Activated B cell treated with CpG ODN at 0.5 μM for 24 hours (primary cell): Measurements from ENCODE around the gene RERE. TPM values are rescaled to one million over a fixed set of nuclear protein-coding genes. Genes with fewer than 3 reads are reported as not detected.
A peak's percentile ranks its signal among the peaks of the same experiment; 100 is the strongest.

ENCODE experiments used
- ATAC-seq: fragments of 200-7000 bp; cut with Tn5 transposase; one replicate; pipeline ENCODE4 v1.10.0; 2021; ENCODE audit warnings: low read depth, mild to moderate bottlenecking, moderate library complexity
- CTCF ChIA-PET: fragments of 350-600 bp; sonication (Branson Sonifier 250); formaldehyde crosslinking; loops from one replicate; lab custom pipeline; 2021; ENCODE audit warnings: antibody characterized with exemption; lab: Charles Lee
- POLR2A ChIA-PET: fragments of 350-600 bp; sonication (Branson Sonifier 250); formaldehyde crosslinking; loops from one replicate; lab custom pipeline; 2021; ENCODE audit warnings: antibody characterized with exemption; lab: Charles Lee
- DNase-seq: peaks from one replicate; pipeline ENCODE4 v3.0.0; 2022
- H3K27ac Mint-ChIP-seq: one replicate; pipeline ENCODE4 v1.8.0; 2020; ENCODE audit warnings: mixed read lengths
- H3K27me3 Mint-ChIP-seq: one replicate; pipeline ENCODE4 v1.8.0; 2021; ENCODE audit warnings: mixed read lengths
- H3K36me3 Mint-ChIP-seq: one replicate; pipeline ENCODE4 v1.8.0; 2021; ENCODE audit warnings: low read depth, mixed read lengths
- H3K4me1 Mint-ChIP-seq: one replicate; pipeline ENCODE4 v1.8.0; 2021; ENCODE audit warnings: mixed read lengths
- H3K4me3 Mint-ChIP-seq: one replicate; pipeline ENCODE4 v1.8.0; 2020; ENCODE audit warnings: mild to moderate bottlenecking, mixed read lengths
- H3K9me3 Mint-ChIP-seq: one replicate; pipeline ENCODE4 v1.8.0; 2020; ENCODE audit warnings: mixed read lengths
- intact Hi-C: fragments of 100-400 bp; cut with micrococcal nuclease; formaldehyde crosslinking; loops from one replicate; pipeline ENCODE4 v1.15.1; 2024
- total RNA-seq: library from RNA; stranded (reverse); gene quantifications from 2 replicates; pipeline ENCODE4 v1.2.3, GENCODE V29; 2022
- TF ChIP-seq, protein P1 (sequence below): fragments of 200-600 bp; IDR thresholded peaks from one replicate; pipeline ENCODE4 v1.8.0; 2022; ENCODE audit warnings: antibody characterized with exemption, mild to moderate bottlenecking

The RERE gene
- total RNA-seq, 1 donor from 2014 or later = 98.8 TPM

DNA sequence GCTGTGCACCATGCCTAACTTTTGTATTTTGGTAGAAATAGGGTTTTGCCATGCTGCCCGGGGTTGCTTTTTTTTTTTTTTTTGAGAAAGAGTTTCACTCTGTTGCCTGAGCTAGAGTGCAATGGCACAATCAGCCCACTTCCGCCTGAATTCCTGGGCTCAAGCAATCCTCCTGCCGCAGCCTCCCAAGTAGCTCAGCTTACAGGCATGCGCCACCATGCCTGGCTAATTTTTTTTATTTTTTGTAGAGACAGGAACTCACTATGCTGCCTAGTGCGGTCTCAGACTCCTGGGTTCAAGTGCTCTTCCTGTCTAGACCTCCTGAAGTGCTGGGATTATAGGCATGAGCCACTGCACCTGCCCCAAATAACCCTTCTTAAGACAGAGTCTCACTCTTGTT lies 346.0 kb downstream of the RERE start:
- no peak for ATAC-seq
- Mint-ChIP-seq H3K4me3 (no peak overlapping the region), H3K27me3 (no peaks in the 10 kb centered on the region), H3K4me1 (peaks cover 37% of the 10 kb centered on the region), H3K36me3 (peaks cover 15% of the 10 kb centered on the region), H3K27ac (no peak overlapping the region), H3K9me3 (no peaks in the 10 kb centered on the region)
- no peak for DNase-seq
- ChIA-PET CTCF (interaction anchor here (1.5 kb wide), 1 partner anchor 63 kb away, joined by 7 read pairs; no protein-coding TSS in a partner anchor), POLR2A (no interaction called here)
- TF ChIP-seq, protein P1, sequence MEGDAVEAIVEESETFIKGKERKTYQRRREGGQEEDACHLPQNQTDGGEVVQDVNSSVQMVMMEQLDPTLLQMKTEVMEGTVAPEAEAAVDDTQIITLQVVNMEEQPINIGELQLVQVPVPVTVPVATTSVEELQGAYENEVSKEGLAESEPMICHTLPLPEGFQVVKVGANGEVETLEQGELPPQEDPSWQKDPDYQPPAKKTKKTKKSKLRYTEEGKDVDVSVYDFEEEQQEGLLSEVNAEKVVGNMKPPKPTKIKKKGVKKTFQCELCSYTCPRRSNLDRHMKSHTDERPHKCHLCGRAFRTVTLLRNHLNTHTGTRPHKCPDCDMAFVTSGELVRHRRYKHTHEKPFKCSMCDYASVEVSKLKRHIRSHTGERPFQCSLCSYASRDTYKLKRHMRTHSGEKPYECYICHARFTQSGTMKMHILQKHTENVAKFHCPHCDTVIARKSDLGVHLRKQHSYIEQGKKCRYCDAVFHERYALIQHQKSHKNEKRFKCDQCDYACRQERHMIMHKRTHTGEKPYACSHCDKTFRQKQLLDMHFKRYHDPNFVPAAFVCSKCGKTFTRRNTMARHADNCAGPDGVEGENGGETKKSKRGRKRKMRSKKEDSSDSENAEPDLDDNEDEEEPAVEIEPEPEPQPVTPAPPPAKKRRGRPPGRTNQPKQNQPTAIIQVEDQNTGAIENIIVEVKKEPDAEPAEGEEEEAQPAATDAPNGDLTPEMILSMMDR = no peak
- intact Hi-C loops = no loop called here

DNA sequence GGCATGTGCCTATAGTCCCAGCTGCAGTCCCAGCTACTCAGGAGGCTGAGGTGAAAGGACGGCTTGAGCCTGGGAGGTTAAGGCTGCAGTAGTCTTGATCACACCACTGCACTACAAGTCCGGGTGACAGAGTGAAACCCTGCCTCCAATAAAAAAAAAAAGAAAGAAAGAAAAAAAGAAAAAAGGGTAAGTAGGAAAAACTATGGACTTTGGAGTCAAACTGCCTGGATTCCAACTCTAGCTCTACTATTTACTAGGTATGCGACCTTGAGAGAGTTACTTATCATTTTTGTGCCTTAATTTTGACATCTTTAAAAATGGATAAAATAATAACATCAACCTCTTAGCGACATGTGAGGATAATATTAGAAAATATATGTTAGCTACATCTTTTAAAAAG lies 348.7 kb downstream of the RERE start:
- DNase-seq = no peak
- Mint-ChIP-seq H3K9me3 (no peaks in the 10 kb centered on the region), H3K36me3 (peaks cover 26% of the 10 kb centered on the region), H3K4me1 (peaks cover 53% of the 10 kb centered on the region), H3K27ac (no peak overlapping the region), H3K4me3 (no peak overlapping the region), H3K27me3 (no peaks in the 10 kb centered on the region)
- TF ChIP-seq, protein P1 = no peak
- CTCF ChIA-PET = interaction anchor here (1.3 kb wide), 1 partner anchor 59 kb away, joined by 4 read pairs; no protein-coding TSS in a partner anchor
- POLR2A ChIA-PET = no interaction called here
- no peak for ATAC-seq
- intact Hi-C loops = no loop called here

DNA sequence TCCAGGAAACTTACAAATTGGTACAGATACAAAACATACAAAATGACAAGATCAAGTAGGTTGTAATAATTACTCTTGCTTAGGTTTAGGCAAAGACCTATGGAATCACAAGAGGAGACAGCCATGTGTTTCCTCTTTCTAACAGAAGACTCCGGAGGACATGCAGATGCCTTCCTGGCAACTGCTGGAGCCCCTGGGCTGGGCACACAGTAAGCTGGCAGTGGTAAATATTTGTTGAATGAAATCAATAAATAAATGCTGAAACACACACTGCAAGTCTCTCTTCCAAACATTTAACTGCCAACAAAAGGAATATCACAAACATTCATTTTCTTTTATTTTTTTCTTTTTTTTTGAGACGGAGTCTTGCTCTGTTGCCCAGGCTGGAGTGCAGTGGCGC lies 350.1 kb downstream of the RERE start:
- Mint-ChIP-seq H3K4me3 (no peak overlapping the region), H3K36me3 (peaks cover 37% of the 10 kb centered on the region), H3K27me3 (no peaks in the 10 kb centered on the region), H3K27ac (no peak overlapping the region), H3K4me1 (peaks cover 48% of the 10 kb centered on the region), H3K9me3 (no peaks in the 10 kb centered on the region)
- TF ChIP-seq, protein P1 = no peak
- POLR2A ChIA-PET = no interaction called here
- CTCF ChIA-PET = no interaction called here
- intact Hi-C loops = no loop called here
- DNase-seq (no peak), ATAC-seq (no peak)

DNA sequence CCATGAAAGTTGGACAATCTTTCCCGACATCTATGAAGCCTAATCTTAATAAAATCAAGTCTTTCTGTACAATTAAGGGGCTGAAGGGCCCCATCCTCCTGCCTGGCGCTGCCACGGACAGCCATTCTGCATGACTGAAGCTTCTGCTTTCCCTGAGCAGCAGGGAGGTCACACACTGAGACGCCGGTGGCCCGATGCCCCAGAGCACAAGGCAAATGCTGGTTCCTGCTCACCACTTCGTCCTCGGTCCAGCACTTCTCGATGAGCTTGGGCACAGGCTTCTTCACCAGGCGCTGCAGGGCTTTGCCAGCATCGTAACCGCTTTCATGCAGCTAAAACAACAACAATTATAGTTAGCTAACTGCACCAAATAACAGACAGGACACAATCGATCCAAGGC lies 351.7 kb downstream of the RERE start:
- H3K4me1 Mint-ChIP-seq = peaks cover 53% of the 10 kb centered on the region

DNA sequence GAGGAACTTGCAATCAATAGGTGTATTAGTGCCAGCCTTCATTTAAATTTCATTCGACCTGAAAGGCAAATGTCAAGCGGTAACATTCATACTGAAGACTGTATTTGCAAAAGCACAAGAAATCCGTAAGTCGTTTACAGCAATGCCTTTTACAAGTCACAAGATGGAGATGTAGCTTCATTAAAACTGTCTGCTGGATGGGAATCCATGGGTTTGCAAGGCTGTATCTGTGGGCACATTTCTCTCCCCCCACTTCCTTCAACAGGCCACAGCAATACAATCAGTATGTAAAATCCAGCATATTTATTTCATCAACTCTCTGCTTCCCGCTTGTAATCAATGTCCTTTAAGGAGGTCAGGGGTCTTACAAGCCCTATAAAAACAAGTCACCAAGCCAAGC lies 352.4 kb downstream of the RERE start:
- POLR2A ChIA-PET = interaction anchor here (1.0 to 1.6 kb wide), 3 partner anchors 8 to 38 kb away, joined by 4 to 6 read pairs (median 4); no protein-coding TSS in a partner anchor
- H3K4me3 Mint-ChIP-seq = no peak overlapping the region
- intact Hi-C loops = loop anchor here (2.0 kb wide), 2 partner anchors 14 to 32 kb away; no protein-coding TSS in a partner anchor
- DNase-seq (no peak), ATAC-seq (no peak)
- CTCF ChIA-PET = interaction anchor here (0.8 to 1.0 kb wide), 2 partner anchors 54 to 384 kb away, joined by 3 read pairs; no protein-coding TSS in a partner anchor
- peaks cover 46% of the 10 kb centered on the region for H3K36me3 Mint-ChIP-seq
- H3K27ac Mint-ChIP-seq = no peak overlapping the region
- TF ChIP-seq, protein P1 = no peak
- H3K27me3 Mint-ChIP-seq = no peaks in the 10 kb centered on the region
- H3K9me3 Mint-ChIP-seq = no peaks in the 10 kb centered on the region
- H3K4me1 Mint-ChIP-seq = peaks cover 55% of the 10 kb centered on the region

More for the DNA sequence above, 351.7 kb downstream of the RERE start:
- intact Hi-C loops = loop anchor here (2.0 kb wide), 2 partner anchors 13 to 31 kb away; no protein-coding TSS in a partner anchor
- Mint-ChIP-seq H3K27ac (peak overlapping the region; percentile 76), H3K27me3 (no peaks in the 10 kb centered on the region), H3K36me3 (peaks cover 46% of the 10 kb centered on the region), H3K9me3 (no peaks in the 10 kb centered on the region), H3K4me3 (peak overlapping the region; percentile 39)
- TF ChIP-seq, protein P1 = no peak
- POLR2A ChIA-PET = interaction anchor here (0.7 to 1.6 kb wide), 5 partner anchors 8 to 43 kb away, joined by 4 to 6 read pairs (median 4); no protein-coding TSS in a partner anchor
- ATAC-seq = peak; percentile 71
- CTCF ChIA-PET = interaction anchor here (0.8 to 1.1 kb wide), 4 partner anchors 34 to 383 kb away, joined by 3 to 4 read pairs (median 3); no protein-coding TSS in a partner anchor
- no peak for DNase-seq
